Measurements from ENCODE around the gene KIF1B.

Gene KIF1B, protein sequence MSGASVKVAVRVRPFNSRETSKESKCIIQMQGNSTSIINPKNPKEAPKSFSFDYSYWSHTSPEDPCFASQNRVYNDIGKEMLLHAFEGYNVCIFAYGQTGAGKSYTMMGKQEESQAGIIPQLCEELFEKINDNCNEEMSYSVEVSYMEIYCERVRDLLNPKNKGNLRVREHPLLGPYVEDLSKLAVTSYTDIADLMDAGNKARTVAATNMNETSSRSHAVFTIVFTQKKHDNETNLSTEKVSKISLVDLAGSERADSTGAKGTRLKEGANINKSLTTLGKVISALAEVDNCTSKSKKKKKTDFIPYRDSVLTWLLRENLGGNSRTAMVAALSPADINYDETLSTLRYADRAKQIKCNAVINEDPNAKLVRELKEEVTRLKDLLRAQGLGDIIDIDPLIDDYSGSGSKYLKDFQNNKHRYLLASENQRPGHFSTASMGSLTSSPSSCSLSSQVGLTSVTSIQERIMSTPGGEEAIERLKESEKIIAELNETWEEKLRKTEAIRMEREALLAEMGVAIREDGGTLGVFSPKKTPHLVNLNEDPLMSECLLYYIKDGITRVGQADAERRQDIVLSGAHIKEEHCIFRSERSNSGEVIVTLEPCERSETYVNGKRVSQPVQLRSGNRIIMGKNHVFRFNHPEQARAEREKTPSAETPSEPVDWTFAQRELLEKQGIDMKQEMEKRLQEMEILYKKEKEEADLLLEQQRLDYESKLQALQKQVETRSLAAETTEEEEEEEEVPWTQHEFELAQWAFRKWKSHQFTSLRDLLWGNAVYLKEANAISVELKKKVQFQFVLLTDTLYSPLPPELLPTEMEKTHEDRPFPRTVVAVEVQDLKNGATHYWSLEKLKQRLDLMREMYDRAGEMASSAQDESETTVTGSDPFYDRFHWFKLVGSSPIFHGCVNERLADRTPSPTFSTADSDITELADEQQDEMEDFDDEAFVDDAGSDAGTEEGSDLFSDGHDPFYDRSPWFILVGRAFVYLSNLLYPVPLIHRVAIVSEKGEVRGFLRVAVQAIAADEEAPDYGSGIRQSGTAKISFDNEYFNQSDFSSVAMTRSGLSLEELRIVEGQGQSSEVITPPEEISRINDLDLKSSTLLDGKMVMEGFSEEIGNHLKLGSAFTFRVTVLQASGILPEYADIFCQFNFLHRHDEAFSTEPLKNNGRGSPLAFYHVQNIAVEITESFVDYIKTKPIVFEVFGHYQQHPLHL (N-terminal part only)

DNA sequence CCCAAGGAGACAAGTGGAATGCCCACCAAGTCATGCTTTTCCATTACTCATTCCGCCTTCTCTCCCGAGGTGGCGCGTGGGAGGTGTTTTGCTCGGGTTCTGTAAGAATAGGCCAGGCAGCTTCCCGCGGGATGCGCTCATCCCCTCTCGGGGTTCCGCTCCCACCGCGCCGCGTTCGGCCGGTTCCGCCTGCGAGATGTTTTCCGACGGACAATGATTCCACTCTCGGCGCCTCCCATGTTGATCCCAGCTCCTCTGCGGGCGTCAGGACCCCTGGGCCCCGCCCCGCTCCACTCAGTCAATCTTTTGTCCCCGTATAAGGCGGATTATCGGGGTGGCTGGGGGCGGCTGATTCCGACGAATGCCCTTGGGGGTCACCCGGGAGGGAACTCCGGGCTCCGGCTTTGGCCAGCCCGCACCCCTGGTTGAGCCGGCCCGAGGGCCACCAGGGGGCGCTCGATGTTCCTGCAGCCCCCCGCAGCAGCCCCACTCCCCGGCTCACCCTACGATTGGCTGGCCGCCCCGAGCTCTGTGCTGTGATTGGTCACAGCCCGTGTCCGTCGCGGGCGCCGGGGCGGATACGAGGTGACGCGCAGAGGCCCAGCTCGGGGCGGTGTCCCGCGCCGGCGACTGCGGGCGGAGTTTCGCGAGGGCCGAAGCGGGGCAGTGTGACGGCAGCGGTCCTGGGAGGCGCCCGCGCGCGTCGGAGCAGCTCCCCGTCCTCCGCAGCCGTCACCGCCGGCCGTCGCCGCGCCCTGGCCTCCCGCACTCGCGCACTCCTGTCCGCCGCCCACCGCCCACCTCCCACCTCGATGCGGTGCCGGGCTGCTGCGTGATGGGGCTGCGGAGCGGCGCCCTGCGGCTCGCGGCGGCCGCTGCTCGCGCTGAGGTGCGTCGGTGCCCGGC is at the start of gene KIF1B:
Gene KIF1B, plus strand, starts transcription at position 666 of the 906 bp plus-strand sequence. CDS start 21,759 bp downstream, outside the sequence.
- DNase-seq (ENCODE audit: low read depth, low spot score) = peak; percentile 94

DNA sequence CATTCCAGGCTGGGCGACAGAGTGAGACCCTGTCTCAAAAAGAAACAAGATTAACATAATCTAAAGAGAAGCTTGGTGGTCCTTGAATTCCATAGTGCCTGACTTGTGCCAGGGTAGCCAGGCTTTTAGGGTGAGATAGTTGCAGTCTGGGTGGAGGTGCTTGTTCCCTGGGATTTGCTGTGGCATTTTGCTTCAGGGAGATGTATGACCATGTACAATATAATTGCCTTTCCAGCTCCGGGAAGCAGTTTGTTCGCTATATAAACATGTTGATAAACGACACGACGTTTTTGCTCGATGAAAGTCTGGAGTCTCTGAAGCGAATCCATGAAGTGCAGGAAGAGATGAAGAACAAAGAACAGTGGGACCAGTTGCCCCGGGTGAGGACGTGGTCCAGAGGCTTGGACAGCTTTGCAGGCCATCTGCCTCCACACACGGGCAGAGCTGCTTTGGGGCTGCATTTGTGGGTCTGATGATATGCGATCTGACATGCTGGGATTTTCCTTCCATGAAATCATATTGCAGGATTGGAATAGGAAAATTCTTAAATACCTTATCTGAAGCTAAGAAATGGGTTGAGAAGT is 49.4 kb upstream of the KIF1B start:
- no peak for DNase-seq (ENCODE audit: low read depth, low spot score)

DNA sequence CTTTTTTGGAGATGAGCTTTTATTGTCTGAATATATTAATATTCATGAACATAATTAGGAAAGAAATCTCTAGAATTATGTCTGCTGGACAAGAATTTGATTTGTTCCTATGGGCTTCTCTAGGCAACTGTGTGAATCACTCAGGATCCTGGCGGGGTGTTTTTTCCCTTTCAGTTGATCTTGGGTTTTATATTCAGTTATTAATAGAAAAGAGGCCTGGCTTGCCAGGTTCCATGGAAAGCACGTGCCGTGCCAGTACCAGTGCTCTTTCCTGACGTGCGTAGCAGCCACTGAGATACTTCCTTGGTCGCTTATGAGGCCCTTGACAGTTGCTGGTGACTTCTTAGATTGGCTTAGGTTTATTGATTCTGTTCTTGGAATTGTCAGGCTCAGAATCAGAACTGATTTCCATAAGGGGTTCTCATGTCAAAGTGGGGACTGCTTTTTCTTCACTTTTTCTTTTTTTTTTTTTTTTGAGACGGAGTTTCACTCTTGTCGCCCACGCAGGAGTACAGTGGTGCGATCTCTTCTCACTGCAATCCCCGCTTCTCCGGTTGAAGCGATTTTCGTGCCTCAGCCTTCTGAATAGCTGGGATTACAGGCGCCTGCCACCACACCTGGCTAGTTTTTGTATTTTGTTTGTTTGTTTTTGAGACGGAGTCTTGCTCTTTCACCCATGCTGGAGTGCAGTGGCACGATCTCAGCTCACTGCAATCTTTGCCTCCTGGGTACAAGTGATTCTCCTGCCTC is 48.7 kb upstream of the KIF1B start:
- DNase-seq (ENCODE audit: low read depth, low spot score) = no peak

DNA sequence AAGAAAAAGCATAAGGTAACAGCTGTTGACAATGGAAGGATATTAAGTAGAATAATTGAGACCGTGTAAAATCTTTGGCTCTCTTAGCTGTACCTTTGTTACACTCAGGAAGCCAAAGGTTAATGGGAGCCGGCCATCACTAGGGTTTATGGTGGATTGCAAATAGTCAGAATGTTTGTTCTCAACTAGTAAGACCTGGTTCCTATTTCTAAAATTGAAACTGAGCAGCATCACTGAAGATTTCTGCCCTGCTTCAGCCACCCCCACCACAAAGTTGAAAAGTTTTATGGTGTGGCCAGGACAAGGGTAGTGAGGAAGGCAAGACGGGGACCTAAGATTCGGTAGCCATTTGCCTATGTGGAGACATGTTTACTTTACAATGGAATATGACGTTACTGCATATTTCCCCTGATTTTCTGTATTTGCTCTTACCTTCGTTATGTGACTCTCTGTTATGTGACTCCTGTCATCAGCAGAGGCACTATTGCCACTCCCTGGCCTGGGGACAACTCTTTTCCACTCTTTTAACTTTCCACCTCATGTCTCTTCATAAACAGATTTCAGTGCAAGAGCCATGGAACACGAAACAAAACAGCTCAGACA is 41.4 kb upstream of the KIF1B start:
- no peak for DNase-seq (ENCODE audit: low read depth, low spot score)

DNA sequence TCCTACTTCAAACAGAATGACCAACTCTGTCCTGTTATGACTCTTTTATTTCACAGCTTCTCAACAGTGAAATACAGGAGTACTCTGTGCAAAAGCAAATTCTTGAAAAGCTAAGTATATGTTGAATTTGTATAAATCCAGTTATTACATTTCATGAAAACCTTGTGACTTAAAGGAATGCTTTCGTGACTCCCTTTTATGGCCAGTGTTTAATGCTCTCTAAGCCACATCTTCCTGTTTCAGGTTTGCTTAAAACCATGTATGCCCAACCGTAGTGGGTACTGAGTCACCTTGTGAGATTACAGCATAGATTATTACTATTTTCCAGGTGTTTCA is 40.2 kb upstream of the KIF1B start:
- DNase-seq (ENCODE audit: low read depth, low spot score) = no peak

DNA sequence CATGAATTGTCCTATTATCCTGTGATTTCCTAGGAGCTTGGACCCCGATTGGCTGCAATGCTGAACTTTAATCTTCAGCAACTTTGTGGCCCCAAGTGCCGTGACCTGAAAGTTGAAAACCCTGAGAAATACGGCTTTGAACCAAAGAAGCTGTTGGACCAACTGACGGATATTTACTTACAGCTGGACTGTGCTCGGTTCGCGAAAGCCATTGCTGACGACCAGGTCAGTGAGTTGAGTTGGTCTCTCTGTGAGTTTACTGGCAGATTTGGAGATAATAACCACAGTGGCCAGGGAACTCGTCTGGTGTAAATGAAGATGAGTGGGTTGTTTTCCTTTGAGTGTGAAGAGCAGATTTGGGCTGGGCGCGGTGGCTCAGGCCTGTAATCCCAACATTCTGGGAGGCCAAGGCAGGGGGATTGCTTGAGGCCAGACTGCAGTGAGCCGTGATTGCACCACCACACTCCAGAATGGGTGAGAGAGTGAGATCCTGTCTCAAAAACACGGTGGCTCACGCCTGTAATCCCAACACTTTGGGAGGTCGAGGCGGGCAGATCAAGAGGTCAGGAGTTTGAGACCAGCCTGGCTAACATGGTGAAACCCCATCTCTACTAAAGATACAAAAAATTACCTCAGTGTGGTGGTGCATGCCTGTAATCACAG is 39.1 kb upstream of the KIF1B start:
- no peak for DNase-seq (ENCODE audit: low read depth, low spot score)

DNA sequence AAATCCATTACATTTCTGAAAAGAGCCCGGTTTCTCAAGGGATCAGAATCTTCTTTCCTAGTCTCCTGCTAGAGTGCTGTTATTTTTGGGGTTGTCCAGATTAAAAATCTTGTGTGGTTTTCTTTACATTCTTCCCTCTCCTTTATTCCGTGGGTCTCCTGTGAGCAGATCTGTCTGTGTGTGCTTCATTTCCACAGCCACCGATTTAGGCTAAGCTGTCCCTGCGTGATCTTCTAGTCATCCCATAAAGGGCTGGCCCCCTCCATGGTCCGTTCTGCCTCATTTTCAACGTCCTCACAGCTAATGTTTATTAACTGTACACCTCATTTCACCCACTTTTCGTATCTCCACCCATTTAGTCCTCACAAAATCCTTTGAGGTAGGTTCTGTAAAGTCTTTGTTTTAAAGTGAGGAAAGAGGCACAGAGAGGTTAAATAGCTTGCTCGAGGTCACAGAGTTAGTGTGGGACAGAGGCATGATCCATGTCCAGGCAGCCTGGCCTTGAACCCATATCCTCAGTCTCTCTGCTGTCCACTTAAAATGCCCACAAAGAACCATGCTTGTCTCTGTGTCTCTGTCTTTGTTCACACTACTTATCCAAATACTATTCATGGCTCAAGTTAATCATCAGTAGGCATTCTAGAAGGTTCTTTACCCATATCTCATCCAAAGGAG is 38.2 kb upstream of the KIF1B start:
- no peak for DNase-seq (ENCODE audit: low read depth, low spot score)

DNA sequence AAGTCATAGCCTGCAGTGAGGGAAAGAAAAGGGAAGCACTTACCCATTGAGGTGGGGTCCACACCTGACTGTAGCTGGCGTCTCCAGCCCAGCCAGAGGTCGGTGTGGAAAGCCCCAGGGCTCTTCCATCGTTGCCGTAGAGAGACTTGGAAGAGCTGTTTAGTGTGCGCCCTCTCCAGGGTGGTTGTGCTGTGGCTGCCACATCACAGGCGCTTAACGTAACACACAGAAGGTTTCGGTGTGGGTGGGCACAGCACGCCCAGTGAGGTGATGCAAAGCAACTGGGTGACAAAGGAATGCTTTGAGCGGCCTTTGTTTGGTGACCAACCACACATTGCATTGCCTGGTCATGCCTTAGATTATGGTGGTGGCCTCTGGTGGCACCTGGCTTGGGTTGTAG is 36.8 kb upstream of the KIF1B start:
- no peak for DNase-seq (ENCODE audit: low read depth, low spot score)

DNA sequence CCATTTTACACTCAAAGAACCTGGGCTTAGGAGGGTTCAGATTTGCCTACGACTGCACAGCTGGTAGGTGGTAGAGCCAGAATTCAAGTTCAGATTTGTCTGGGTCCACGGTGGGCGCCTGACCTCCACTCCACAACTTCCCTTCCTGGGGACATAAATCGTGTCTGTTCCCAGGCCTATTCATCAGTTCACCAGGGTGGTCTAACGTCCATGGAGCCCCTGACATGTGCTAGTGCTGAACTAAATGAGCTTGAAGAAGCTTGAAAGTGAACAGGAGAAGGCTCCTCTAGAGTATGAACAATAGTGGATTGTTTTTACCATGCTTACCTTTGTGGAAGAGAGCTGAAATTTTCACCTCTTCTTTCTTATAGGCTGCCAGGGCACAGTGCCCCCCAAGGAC is 32.5 kb upstream of the KIF1B start:
- no peak for DNase-seq (ENCODE audit: low read depth, low spot score)

DNA sequence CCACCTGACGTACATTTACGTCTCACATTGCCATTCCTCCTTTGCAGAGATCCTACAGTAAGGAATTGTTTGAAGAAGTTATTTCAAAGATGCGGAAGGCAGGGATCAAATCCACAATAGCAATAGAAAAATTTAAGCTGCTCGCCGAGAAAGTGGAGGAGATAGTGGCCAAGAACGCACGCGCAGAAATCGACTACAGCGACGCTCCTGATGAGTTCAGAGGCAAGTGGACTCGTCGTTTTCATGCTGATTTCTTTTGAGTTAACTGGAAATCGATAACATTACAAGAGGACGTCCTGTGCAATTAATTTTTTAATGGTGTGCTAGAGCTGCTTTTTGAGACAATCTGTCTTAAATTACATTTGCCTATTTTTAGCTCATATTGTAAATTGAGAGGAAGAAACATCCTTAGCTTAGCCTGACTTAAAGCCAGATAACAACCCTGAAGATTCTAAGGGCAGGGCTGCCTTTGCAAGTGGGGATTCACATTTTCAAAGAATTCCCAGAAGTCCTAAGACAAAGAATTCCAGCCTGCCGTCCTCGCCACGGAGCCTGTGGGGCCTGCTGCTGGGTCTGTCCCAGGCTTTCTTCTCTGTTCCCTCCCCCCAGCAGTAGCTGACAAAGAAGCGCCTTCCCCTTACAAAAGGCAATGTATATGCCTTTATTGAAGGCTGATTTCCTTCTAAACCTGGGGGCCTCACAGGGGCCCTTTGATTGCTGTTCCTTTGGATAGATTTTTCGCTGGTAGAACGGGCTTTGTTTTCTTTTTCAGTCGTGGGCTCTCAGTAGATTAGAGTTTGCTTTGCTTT is 31.6 kb upstream of the KIF1B start:
- no peak for DNase-seq (ENCODE audit: low read depth, low spot score)

DNA sequence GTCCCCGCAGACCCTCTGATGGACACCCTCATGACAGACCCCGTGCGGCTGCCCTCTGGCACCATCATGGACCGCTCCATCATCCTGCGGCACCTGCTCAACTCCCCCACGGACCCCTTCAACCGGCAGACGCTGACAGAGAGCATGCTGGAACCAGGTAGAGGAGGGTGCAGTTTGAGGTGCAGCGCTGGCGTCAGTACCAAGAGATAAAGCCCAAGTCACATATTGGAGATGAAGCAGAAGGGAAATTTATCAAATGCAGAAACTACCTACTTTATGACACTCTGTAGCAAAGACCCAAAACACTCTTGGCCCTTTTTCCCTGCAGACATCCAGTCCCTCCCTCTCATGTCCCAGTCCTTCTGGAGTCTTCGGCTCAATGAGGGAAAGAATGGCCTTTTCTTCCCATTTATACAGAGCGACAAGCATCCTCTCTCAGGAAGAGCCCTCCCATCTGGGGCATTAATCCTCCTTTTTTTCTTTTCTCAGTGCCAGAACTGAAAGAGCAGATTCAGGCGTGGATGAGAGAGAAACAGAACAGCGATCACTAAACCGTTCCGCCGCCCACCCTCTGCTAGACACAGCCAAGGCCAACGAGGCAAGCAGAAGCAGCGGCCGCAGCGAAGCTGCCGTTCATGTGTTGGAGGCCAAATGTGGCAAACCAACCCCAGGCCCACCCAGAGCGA is 30.8 kb upstream of the KIF1B start:
- DNase-seq (ENCODE audit: low read depth, low spot score) = no peak

DNA sequence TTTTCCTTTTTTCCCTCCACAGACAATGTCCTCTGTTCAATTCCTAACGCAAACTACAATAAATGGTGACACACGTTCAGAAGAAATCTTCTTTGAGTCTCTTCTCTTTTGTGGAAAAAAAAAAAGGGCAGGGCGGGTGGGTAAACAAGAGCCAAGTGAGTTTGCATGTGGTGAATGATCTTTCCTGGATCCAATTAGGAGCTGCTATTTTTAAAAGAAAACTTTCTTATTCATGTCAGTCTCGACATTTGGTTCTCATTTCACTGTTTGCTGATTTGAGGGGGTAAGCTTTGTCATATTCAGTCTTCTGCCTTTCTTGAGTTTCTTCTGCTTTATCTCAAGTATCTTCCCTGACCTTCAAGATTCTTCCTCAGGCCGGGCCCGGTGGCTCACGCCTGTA is 29.2 kb upstream of the KIF1B start:
- DNase-seq (ENCODE audit: low read depth, low spot score) = no peak

DNA sequence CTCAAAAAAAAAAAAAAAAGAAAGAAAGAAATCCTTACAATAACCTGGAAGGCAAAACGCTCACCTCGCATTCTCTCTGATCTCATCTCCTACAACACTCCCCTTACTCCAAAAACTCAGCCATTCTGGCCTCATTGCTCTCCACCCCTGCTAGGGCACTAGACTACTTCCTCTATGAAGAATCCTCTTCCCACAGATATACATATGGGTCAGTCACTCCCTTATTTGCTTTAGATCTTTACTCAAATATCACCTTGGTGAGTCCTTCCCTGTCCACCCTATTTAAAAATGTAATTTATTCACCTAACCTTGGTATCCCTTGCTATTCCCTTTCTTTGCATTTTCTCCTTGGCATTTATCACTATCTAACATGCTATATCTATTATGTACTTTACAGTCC is 24.6 kb upstream of the KIF1B start:
- DNase-seq (ENCODE audit: low read depth, low spot score) = no peak

DNA sequence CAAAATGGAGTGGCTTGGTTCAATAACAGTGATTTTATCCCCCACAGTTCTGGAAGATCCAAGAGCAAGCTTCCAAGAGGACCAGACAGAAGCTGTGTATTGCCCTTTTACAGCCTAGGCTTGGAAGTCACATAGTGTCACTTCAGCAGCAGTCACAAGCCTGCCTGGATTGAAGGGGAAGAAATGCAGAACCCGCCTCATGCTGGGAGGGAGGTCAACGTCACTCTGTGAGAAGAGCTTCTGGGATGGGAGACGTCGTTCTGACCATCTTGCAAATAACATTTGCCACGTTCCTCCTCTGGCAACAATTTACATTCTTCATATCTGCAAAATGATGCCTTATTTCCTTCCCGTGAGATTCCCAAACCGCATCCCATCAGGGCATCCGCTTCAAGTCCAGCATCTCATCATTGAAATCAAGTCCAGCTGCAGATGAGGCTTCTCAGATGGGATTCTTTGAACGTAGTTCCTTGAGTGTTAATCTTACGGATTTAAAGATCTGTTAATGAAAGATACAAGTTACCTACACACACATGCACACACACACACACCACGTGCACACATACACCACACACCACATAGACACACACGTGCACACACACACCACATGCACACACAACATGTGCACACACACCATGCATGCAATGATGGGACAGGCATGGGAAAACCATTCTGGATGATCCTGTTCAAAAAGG is 23.9 kb upstream of the KIF1B start:
- no peak for DNase-seq (ENCODE audit: low read depth, low spot score)

DNA sequence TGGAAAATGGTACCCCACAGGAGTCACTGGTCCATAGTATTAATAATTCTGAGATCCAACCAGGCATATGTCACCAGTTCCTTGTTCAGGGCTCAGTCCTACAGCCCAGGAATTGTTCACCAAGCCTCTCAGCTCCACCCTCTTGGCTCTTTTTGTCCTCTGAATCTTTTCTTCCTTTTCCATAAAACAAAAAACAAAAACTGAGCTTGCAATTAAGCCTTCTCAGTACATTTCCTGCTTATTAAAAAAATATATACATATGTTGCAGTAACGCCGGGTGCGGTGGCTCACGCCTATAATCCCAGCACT is 23.4 kb upstream of the KIF1B start:
- DNase-seq (ENCODE audit: low read depth, low spot score) = no peak

DNA sequence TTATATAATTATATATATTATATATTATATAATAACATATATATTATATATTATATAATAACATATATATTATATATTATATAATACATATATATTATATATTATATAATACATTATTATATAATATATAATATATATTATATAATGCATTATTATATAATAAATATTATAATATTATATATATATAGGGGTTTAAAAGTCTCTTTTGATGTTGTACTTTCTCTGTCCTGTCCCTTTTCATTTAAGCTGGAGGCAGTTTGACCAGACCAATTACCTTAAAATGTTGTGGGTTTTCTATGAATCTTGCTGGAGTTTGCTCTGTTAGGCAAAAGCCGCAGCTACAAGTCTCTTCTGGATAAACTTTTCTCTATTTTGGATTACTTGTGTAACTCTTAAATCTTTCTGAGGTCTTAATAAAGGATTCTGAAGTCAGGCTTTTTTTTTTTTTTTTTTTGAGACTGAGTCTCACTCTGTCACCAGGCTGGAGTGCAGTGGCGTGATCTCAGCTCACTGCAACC is 22.2 kb upstream of the KIF1B start:
- DNase-seq (ENCODE audit: low read depth, low spot score) = no peak
